Measurements from ENCODE around the gene MIPOL1. TPM values are rescaled to one million over a fixed set of nuclear protein-coding genes. Genes with fewer than 3 reads are reported as not detected.

MIPOL1 gene
- total and polyA plus RNA-seq, 9 of the 15 experiments (the other 6 are each of a cell fraction or from before 2014, with no cell fraction given), result 6.7 to 21.9 (median 12.4) TPM

DNA sequence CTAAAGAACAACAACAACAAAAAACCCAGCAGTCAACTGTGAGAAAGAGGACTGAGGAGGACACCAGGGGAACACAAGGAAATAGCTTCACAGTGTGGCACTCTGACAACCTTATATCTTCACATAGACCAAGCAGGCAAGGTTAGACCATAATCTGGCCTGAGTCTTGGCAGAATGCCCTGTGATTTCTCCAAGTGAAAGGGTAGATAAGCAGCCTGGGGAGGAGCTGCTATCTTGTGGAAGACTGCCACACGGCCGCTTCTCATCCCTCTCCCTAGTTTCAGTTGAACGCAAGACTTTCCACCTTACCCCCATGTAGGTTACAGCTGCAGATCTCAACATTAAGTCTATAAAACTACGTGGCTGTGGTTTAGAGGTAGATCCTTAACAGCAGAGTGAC, 29.0 kb upstream of the MIPOL1 start (continued):
- TF ChIP-seq NONO (IDR thresholded peaks at IDR 0.05; ENCODE audit: low read depth in 2 of 2, low read length in 1 of 2) (no peak), HLTF (IDR thresholded peaks at IDR 0.05) (no peak), TRIM24 (IDR thresholded peaks at IDR 0.05) (peak; percentile 59 to 70; a peak in 2 of 4 replicates), L3MBTL2 (IDR thresholded peaks at IDR 0.05) (0 out of 2 replicates have a peak, but pooled peaks have one; percentile 18), KHSRP (IDR thresholded peaks at IDR 0.05) (no peak), BCOR (IDR thresholded peaks at IDR 0.05) (peak; percentile 8; the same call in 1 of the 2 replicates), ZBTB17 (CRISPR knock-in tag; IDR thresholded peaks at IDR 0.05) (no peak), SMARCA4 (IDR thresholded peaks at IDR 0.05) (peak; percentile 86), FOXK2 (conservative IDR thresholded peaks at IDR 0.05 in 1 of 2, IDR thresholded peaks at IDR 0.05 in 1 of 2; ENCODE audit: low read depth in 2 of 2) (peak in 1 of 2 experiments; percentile 56; a peak in 1 of 4 replicates), ZNF75A (CRISPR knock-in tag; IDR thresholded peaks at IDR 0.05) (no peak), MYC (IDR thresholded peaks at IDR 0.05; ENCODE audit: low read depth, low read length) (peak; percentile 52; the same call in 1 of the 2 replicates), MYC (CRISPR knock-in tag; IDR thresholded peaks at IDR 0.05; ENCODE audit: borderline replicate concordance, low read depth) (no peak), NEUROD1 (IDR thresholded peaks at IDR 0.05; ENCODE audit: borderline replicate concordance, low read depth, low read length, partially characterized antibody) (peak; percentile 66), SOX6 (IDR thresholded peaks at IDR 0.05) (peak; percentile 65), ATF7 (IDR thresholded peaks at IDR 0.05) (0 out of 2 replicates have a peak, but pooled peaks have one; percentile 12), SMARCE1 (IDR thresholded peaks at IDR 0.05) (peak; percentile 85), CBX3 (IDR thresholded peaks at IDR 0.05; ENCODE audit: borderline replicate concordance in 1 of 2, low read length in 2 of 2) (peak in 1 of 2 experiments; percentile 54; a peak in 1 of 3 replicates), ZNF589 (CRISPR knock-in tag; IDR thresholded peaks at IDR 0.05; ENCODE audit: low read depth) (peak; percentile 48; the same call in 1 of the 2 replicates), CTBP1 (IDR thresholded peaks at IDR 0.05; ENCODE audit: borderline replicate concordance) (peak; percentile 69), TAF9B (IDR thresholded peaks at IDR 0.05; ENCODE audit: partially characterized antibody) (no peak), ZKSCAN3 (CRISPR knock-in tag; IDR thresholded peaks at IDR 0.05) (peak; percentile 84; the same call in 1 of the 2 replicates), MTA2 (IDR thresholded peaks at IDR 0.05; ENCODE audit: low read depth) (peak; percentile 74)
- TF ChIP-seq, protein P1, sequence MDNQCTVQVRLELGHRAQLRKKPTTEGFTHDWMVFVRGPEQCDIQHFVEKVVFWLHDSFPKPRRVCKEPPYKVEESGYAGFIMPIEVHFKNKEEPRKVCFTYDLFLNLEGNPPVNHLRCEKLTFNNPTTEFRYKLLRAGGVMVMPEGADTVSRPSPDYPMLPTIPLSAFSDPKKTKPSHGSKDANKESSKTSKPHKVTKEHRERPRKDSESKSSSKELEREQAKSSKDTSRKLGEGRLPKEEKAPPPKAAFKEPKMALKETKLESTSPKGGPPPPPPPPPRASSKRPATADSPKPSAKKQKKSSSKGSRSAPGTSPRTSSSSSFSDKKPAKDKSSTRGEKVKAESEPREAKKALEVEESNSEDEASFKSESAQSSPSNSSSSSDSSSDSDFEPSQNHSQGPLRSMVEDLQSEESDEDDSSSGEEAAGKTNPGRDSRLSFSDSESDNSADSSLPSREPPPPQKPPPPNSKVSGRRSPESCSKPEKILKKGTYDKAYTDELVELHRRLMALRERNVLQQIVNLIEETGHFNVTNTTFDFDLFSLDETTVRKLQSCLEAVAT (IDR thresholded peaks at IDR 0.05), result peak in 1 of 2 experiments; percentile 70; a peak in 2 of 4 replicates
- TF ChIP-seq, protein P2, sequence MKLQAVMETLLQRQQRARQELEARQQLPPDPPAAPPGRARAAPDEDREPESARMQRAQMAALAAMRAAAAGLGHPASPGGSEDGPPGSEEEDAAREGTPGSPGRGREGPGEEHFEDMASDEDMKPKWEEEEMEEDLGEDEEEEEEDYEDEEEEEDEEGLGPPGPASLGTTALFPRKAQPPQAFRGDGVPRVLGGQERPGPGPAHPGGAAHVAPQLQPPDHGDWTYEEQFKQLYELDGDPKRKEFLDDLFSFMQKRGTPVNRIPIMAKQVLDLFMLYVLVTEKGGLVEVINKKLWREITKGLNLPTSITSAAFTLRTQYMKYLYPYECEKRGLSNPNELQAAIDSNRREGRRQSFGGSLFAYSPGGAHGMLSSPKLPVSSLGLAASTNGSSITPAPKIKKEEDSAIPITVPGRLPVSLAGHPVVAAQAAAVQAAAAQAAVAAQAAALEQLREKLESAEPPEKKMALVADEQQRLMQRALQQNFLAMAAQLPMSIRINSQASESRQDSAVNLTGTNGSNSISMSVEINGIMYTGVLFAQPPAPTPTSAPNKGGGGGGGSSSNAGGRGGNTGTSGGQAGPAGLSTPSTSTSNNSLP (IDR thresholded peaks at IDR 0.05; ENCODE audit: borderline replicate concordance, low read depth, low read length), result peak; percentile 56; the same call in 1 of the 2 replicates
- TF ChIP-seq, protein P3, sequence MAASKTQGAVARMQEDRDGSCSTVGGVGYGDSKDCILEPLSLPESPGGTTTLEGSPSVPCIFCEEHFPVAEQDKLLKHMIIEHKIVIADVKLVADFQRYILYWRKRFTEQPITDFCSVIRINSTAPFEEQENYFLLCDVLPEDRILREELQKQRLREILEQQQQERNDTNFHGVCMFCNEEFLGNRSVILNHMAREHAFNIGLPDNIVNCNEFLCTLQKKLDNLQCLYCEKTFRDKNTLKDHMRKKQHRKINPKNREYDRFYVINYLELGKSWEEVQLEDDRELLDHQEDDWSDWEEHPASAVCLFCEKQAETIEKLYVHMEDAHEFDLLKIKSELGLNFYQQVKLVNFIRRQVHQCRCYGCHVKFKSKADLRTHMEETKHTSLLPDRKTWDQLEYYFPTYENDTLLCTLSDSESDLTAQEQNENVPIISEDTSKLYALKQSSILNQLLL (CRISPR knock-in tag; IDR thresholded peaks at IDR 0.05; ENCODE audit: borderline replicate concordance), result no peak
- TF ChIP-seq, protein P4, sequence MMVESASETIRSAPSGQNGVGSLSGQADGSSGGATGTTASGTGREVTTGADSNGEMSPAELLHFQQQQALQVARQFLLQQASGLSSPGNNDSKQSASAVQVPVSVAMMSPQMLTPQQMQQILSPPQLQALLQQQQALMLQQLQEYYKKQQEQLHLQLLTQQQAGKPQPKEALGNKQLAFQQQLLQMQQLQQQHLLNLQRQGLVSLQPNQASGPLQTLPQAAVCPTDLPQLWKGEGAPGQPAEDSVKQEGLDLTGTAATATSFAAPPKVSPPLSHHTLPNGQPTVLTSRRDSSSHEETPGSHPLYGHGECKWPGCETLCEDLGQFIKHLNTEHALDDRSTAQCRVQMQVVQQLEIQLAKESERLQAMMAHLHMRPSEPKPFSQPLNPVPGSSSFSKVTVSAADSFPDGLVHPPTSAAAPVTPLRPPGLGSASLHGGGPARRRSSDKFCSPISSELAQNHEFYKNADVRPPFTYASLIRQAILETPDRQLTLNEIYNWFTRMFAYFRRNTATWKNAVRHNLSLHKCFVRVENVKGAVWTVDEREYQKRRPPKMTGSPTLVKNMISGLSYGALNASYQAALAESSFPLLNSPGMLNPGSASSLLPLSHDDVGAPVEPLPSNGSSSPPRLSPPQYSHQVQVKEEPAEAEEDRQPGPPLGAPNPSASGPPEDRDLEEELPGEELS (CRISPR knock-in tag; IDR thresholded peaks at IDR 0.05; ENCODE audit: borderline replicate concordance), result no peak

Measured in K562 (cell line).